Smooth muscle cell (in vitro differentiated cells): ENCODE measurements around the gene CNKSR1. TPM values are rescaled to one million over a fixed set of nuclear protein-coding genes. Genes with fewer than 3 reads are reported as not detected.
A peak's percentile ranks its signal among the peaks of the same experiment; 100 is the strongest.
"Not testable (repeated sequence)": the region's sequence is repeated elsewhere in the genome, so short reads cannot be mapped to it uniquely, and the experiment has no call there.

Experiments used
- DNase-seq: peaks from one replicate; lab custom pipeline; 2025; ENCODE audit not compliant: unreplicated experiment; lab: John Stamatoyannopoulos, UW
- H2AFZ ChIP-seq: fragments of 200-600 bp; sonication (generic); 2 replicates; pipeline ENCODE4 v1.6.0; 2016; ENCODE audit warnings: antibody characterized with exemption, low read depth, mild to moderate bottlenecking
- H3F3A ChIP-seq: fragments of 200-600 bp; sonication (generic); 2 replicates; pipeline ENCODE4 v1.6.0; 2017; ENCODE audit warnings: antibody characterized with exemption, low read depth
- H3K27ac ChIP-seq: fragments of 200-600 bp; sonication (generic); 2 replicates; pipeline ENCODE4 v1.5.1; 2016; ENCODE audit warnings: low read depth, mild to moderate bottlenecking
- H3K27me3 ChIP-seq: fragments of 200-600 bp; sonication (generic); 2 replicates; pipeline ENCODE4 v1.6.1; 2016; ENCODE audit warnings: low read depth, mild to moderate bottlenecking
- H3K36me3 ChIP-seq: fragments of 200-600 bp; sonication (generic); 2 replicates; pipeline ENCODE4 v1.5.1; 2016; ENCODE audit warnings: low read depth
- H3K4me1 ChIP-seq: fragments of 200-600 bp; sonication (generic); 2 replicates; pipeline ENCODE4 v1.5.1; 2016; ENCODE audit warnings: low read depth
- H3K4me2 ChIP-seq: fragments of 200-600 bp; sonication (generic); 2 replicates; pipeline ENCODE4 v1.6.0; 2016; ENCODE audit warnings: mild to moderate bottlenecking
- H3K4me3 ChIP-seq: fragments of 200-600 bp; sonication (generic); 2 replicates; pipeline ENCODE4 v1.5.1; 2016; ENCODE audit warnings: mild to moderate bottlenecking
- H3K79me2 ChIP-seq: fragments of 200-600 bp; sonication (generic); 2 replicates; pipeline ENCODE4 v1.6.0; 2016; ENCODE audit warnings: low read depth, mild to moderate bottlenecking
- H3K9ac ChIP-seq: fragments of 200-600 bp; sonication (generic); 2 replicates; pipeline ENCODE4 v1.6.0; 2016; ENCODE audit warnings: low read depth
- H3K9me3 ChIP-seq: fragments of 200-600 bp; sonication (generic); replicated peaks from 2 replicates; pipeline ENCODE4 v1.5.1; 2016; ENCODE audit warnings: low read depth
- H4K20me1 ChIP-seq: fragments of 200-600 bp; sonication (generic); 2 replicates; pipeline ENCODE4 v1.6.0; 2016; ENCODE audit warnings: low read depth
- WGBS: methylation state at CpG from one replicate; pipeline ENCODE4 v1.1.7; 2016; ENCODE audit warnings: low lambda C conversion rate; 5-methylcytosine and 5-hydroxymethylcytosine counted together
- polyA plus RNA-seq: library from polyadenylated mRNA; unstranded; fragments of >200 nt; fragmentation: Nextera tagmentation; extraction: Ambion mirVana; gene quantifications from 2 replicates; pipeline ENCODE4 v1.2.1, GENCODE V29; 2016
- total RNA-seq: library from RNA; depleted of rRNA; stranded (reverse); fragments of >200 nt; gene quantifications from 2 replicates; pipeline ENCODE4 v1.2.3, GENCODE V29; 2014
- TF ChIP-seq, protein P1 (sequence below): fragments of 200-600 bp; sonication (generic); IDR thresholded peaks from 2 replicates; pipeline ENCODE4 v1.5.1; 2017; ENCODE audit warnings: borderline replicate concordance, mild to moderate bottlenecking, antibody characterized with exemption; ENCODE audit not compliant: insufficient read depth, poor library complexity, severe bottlenecking

CNKSR1 gene
- total and polyA plus RNA-seq, 2 experiments from 2014 or later: 1.4 to 6.6 TPM

DNA sequence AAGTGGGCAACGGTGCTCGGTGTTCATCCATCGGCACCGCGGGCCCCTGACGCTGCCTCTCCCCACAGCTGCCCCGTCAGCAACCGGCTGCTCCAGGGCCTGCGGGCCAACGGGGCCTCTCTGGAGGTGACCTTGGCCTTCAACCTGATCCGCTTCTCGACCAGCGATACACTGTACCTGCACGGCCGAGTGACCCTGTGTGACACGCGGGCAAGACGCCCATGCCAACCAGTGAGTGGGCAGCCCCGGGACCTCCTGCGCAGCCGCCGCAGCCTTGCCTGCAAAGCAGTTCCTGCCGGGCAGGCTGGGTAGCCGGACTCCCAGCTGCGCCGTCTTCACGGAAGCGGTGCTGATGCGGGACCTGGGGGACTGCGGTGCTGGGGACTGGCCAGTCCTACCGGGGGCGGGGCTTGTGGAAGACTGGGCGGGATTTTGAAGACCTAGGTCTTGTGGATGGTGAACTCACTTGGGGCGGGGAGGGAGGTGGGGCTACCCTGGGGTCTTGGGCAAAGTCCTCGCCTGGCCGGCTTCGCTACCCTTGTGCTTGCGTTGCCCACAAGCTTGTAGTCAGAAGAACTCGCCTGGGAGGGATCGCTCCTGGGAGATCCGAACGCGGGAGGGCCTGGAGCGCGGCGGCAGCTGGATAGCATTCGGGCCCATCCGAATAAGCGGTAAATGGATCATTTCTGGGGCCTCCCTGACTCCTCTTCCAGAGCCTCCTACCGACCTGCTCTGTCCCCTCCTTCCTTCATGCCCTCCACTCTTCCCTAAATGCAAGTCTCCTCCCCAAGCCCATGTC is 47.9 kb downstream of the CNKSR1 start:
- H3K4me3 ChIP-seq: peak overlapping the region; percentile 40
- H3K9me3 ChIP-seq: no peaks in the 10 kb centered on the region
- no peaks in the 10 kb centered on the region for H3K36me3 ChIP-seq
- DNase-seq: peak; percentile 28
- peak overlapping the region; percentile 81 for H3K4me2 ChIP-seq
- H4K20me1 ChIP-seq: no peaks in the 10 kb centered on the region
- 16% methylated on average over 43 of the region's 50 CpGs for whole genome bisulfite sequencing
- no peaks in the 10 kb centered on the region for H3K27me3 ChIP-seq
- H2AFZ ChIP-seq: peak overlapping the region; percentile 38
- H3K4me1 ChIP-seq: no peaks in the 10 kb centered on the region
- no peak overlapping the region for H3K9ac ChIP-seq
- H3K79me2 ChIP-seq: no peaks in the 10 kb centered on the region
- H3K27ac ChIP-seq: no peak overlapping the region
- no peaks in the 10 kb centered on the region for H3F3A ChIP-seq
- TF ChIP-seq, protein P1, sequence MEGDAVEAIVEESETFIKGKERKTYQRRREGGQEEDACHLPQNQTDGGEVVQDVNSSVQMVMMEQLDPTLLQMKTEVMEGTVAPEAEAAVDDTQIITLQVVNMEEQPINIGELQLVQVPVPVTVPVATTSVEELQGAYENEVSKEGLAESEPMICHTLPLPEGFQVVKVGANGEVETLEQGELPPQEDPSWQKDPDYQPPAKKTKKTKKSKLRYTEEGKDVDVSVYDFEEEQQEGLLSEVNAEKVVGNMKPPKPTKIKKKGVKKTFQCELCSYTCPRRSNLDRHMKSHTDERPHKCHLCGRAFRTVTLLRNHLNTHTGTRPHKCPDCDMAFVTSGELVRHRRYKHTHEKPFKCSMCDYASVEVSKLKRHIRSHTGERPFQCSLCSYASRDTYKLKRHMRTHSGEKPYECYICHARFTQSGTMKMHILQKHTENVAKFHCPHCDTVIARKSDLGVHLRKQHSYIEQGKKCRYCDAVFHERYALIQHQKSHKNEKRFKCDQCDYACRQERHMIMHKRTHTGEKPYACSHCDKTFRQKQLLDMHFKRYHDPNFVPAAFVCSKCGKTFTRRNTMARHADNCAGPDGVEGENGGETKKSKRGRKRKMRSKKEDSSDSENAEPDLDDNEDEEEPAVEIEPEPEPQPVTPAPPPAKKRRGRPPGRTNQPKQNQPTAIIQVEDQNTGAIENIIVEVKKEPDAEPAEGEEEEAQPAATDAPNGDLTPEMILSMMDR: no peak

DNA sequence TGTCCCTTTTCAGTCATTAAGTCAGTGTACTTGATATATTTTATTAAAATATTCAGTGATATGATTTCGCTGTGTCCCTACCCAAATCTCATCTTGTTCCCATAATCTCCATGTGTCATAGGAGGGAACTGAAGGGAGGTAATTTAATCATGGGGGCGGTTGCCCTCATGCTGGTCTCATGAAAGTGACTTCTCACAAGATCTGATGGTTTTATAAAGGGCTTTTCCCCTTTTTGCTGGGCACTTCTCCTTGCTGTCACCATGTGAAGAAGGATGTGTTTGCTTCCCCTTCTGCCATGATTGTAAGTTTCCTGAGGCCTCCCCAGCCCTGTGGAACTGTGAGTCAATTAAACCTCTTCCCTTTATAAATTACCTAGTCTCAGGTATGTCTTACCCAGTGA is 53.4 kb downstream of the CNKSR1 start:
- not testable (repeated sequence) for H2AFZ ChIP-seq, H3K9ac ChIP-seq, H4K20me1 ChIP-seq, H3K4me2 ChIP-seq, H3F3A ChIP-seq, H3K9me3 ChIP-seq, H3K4me1 ChIP-seq, H3K27me3 ChIP-seq, H3K79me2 ChIP-seq, H3K4me3 ChIP-seq, H3K36me3 ChIP-seq, DNase-seq, H3K27ac ChIP-seq
- WGBS: 92% methylated on average over 2 of the region's 2 CpGs

DNA sequence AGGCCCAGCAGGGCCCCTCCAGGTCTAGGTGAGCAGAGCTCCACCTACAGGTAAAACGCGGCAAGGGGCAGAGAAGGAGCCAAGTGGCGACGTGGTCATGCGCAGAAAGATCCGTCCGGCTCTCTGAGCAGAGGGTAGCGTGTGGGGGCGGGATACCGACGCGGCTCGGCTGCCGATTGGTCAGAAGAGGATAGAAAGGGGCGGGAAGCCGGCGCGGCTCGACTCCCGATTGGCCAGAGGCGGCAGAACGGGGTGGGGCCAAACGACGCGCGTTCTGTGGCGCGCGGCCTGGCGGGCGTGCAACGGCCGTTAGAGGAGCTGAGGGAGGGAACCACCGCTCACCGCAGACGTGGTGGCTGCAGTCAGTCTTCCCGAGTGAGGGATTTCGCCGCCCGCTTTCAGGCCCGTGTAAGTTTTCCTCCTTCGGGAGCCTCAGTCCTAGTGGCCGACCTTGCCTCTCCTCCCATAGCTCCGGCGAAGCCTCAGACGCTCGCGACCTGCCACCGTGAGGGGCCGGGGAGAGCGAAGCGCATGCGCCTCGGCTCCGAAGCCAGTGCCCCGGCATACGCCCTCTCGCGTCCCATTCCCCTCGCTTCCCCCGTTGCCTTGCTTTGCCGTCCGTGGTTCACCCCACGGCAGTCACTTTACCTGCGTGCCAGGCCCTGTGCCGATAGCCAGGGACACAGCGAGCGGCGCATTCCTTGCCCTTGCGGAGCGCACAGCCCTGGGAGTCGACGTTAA is 56.8 kb downstream of the CNKSR1 start, which contains the start of gene CEP85:
Gene CEP85 (plus strand): TSS at position 298 of the 741 bp plus-strand sequence. CDS start 5,584 bp downstream, outside the sequence.
- Histone ChIP-seq H3K4me1 (peaks cover 4% of the 10 kb centered on the region), H3K4me2 (peak within 1 kb of the TSS; percentile 87), H3F3A (no peaks in the 10 kb centered on the region), H4K20me1 (no peaks in the 10 kb centered on the region), H2AFZ (peak within 1 kb of the TSS; percentile 98), H3K9ac (peak within 1 kb of the TSS; percentile 78), H3K79me2 (peaks cover 31% of the 10 kb centered on the region), H3K4me3 (peak within 1 kb of the TSS; percentile 87), H3K36me3 (no peaks in the 10 kb centered on the region), H3K27me3 (no peaks in the 10 kb centered on the region), H3K9me3 (no peaks in the 10 kb centered on the region), H3K27ac (peak within 1 kb of the TSS; percentile 78)
- 1% methylated on average over 73 of the region's 73 CpGs for WGBS
- peak; percentile 95 for DNase-seq
- TF ChIP-seq, protein P1: peak; percentile 72

DNA sequence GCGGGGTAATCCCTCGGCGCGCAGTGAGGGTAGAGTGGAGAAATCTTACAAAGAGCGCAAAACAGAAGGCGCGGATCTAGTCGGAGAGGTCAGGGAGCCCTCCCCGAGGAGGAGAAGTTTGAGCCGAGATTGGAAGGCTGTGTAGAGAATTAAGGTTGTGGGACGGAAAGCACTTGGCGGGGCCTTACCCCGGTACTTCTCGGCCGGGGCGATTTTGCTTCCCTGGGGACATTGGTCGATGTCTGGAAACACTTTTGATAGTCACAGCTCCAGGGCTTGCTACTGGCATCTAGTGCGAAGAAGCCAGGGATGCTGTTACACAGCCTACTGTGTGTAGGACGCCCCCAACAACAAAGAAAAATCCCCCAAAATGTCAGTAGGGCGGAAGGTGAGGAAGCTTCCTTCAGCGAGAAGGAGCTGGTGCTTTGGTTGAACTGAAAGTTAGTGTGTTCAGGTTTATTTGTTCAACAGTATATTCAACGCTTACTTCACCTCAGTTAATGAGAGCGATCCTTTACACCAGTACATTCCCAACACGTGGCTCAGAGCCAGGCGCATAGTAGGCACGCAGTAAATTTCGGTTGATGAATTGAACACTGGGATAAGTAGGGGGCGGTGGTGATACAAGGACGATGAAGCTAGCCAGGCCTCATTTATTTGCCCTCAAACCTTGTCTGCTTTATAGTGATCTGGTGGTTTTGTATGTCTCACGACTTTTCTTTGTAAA is 57.5 kb downstream of the CNKSR1 start:
- H3K79me2 ChIP-seq: peaks cover 39% of the 10 kb centered on the region
- no peak for DNase-seq
- 3% methylated on average over 30 of the region's 30 CpGs for WGBS

More for the DNA sequence above, 57.5 kb downstream of the CNKSR1 start:
- Histone ChIP-seq H3F3A (no peaks in the 10 kb centered on the region), H3K9ac (peak overlapping the region; percentile 78), H3K4me3 (peak overlapping the region; percentile 87), H3K9me3 (no peaks in the 10 kb centered on the region), H3K27ac (peak overlapping the region; percentile 78), H3K27me3 (no peaks in the 10 kb centered on the region), H2AFZ (peak overlapping the region; percentile 98), H3K36me3 (no peaks in the 10 kb centered on the region), H3K4me2 (peak overlapping the region; percentile 87), H3K4me1 (peaks cover 4% of the 10 kb centered on the region), H4K20me1 (peaks cover 6% of the 10 kb centered on the region)
- TF ChIP-seq, protein P1: peak; percentile 1
